ENCODE results near the gene RPS6KA4.
"Not testable (repeated sequence)": the region's sequence is repeated elsewhere in the genome, so short reads cannot be mapped to it uniquely, and the experiment has no call there.

Gene RPS6KA4

DNA sequence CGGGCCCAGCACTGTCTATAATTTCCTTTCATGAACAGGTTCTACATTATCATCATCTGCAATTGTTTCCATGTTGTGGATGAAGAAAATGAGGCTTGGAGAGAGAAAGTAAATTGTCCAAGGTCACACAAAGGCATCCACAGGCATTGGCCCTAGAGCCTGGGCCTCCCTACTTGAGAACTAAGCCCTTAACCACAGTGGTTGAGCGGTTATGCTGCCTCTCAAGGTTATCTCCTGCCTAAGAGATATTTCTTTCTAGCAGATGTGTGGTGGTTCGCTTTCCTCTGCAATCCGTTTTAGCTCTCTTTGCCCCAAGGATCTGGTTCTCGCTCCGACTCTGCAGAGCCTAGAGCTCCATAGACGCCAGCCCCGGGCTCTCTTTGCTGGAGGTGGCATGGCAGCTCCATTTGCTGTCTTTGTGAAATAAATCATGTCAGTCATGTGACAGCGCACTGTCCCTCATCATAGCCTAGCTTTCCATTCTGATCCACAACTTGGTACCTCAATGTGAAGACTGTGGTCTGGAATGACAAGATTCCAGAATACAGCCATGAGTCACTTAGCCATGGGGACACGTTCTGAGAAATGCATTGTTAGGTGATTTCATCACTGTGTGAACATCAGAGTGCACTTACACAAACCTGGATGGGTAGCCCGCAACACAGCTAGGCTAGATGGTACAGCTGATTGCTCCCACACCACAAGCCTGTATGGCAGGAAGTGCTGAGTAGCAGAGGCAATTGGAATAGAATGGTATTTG lies 27.2 kb downstream of the RPS6KA4 start:
- no peak for DNase-seq (ENCODE audit: low spot score)

DNA sequence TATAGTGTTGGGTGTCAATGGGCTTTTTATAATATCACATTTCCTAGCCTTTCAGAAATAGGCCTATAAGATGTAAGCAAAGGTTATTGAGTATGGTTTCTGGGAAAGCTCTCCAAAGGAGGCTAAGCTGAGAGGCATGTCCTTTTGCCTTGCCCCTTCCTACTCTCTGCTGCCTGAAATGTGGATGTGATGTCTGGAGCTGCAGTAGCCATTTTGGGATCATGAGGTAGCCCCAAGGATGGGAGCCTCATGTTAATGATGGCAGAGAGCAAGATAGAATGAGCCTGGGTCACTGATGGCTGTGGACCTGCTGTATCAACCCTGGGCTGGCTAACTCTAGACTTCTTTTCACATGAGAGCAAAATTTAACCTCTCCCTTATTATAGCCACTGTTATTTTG lies 29.0 kb downstream of the RPS6KA4 start:
- no peak for DNase-seq (ENCODE audit: low spot score)

DNA sequence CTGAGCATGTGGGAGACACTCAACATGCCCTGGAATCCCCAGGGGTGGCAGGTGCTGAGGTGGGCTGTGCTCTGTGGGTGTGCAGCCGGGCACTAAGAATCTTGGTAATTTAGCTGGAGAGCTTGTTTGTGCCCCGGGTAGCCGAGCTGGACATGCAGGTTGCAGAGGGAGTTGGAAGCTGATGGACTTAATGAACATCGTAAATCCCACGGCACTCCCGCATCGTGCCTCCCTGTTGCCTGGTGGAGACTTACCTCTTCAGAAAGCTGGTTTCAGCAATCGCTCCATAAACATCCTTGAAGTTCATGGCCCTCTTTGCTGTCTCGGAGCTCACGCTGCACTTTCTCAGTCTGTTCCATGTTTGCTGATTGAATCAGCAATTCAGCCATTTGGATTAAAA lies 29.9 kb downstream of the RPS6KA4 start:
- DNase-seq (ENCODE audit: low spot score): no peak

- DNase-seq (ENCODE audit: low spot score): no peak
These were observed 30.9 kb downstream of the RPS6KA4 start for GRCh38 chr11:64389851-64390250.

GRCh38 chr11:64390558-64390957 lies 31.6 kb downstream of the RPS6KA4 start:
- no peak for DNase-seq (ENCODE audit: low spot score)

DNA sequence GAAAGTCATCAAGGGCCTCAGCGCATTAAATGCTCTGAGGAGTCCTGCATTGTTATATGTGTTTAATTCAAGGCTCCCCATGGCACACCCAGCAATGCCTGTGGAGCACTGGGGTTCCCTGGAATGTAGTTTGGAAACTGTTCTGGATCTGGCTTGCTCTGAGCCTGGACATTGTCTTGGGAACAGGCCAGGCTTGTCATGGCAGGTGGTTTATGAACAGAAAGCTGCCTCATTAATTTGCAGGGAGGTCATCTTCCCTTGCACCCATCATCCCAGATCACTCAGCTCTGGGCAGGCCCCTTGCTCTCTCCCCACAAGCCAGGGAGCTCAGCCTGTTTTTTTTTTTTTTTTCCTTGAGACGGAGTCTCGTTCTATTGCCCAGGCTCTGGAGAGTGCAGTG lies 32.9 kb downstream of the RPS6KA4 start:
- DNase-seq (ENCODE audit: low spot score): no peak

- DNase-seq (ENCODE audit: low spot score): no peak
These were observed 36.6 kb downstream of the RPS6KA4 start for GRCh38 chr11:64395545-64396078.

DNA sequence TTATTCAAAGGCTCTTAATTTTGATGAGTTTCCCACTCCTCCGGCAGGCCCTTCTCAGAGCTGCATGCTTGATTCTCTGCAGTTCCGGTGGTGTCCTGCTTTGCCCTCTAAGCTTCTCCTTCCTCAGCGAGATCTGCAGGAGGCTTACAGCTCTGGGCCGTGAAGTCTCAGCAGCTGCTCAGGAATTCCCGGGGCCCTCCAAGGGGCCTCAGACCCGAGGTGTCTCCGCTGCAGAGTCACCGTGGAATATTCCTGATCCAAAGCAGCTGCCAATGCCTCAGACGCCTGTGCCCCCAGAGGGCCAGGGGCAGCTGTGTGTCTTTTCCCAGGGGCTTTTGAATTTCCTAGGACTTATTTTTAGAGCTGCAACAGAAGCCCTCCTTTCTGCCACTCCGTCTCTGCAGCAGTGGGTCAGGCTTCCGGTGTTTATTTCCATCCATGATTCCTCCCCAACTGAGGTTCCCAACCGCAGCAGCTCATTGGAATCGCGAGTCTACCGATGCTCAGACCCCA lies 37.2 kb downstream of the RPS6KA4 start:
- no peak for DNase-seq (ENCODE audit: low spot score)

- DNase-seq (ENCODE audit: low spot score): no peak
These were observed 41.1 kb downstream of the RPS6KA4 start for GRCh38 chr11:64400102-64400501.

DNA sequence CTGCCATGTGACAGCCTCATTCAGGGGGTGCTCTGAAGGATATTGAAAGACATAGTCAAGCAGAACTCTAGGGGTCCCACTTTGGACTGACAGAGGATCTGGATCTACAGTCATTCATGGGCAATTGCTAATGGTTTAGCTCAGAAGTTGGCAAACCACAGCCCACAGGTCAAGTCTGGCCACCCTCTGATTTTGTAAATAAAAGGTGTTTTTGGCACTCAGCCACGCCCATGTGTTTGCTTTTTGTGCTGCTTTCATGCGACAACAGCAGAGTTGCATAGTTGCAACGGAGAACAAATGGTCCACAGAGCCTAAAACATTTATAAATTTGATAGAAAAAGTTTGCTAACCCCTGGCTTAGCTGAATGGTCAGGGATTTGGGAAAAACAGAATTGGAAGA lies 41.7 kb downstream of the RPS6KA4 start:
- no peak for DNase-seq (ENCODE audit: low spot score)

GRCh38 chr11:64401775-64402174 lies 42.8 kb downstream of the RPS6KA4 start:
- DNase-seq (ENCODE audit: low spot score): no peak

DNA sequence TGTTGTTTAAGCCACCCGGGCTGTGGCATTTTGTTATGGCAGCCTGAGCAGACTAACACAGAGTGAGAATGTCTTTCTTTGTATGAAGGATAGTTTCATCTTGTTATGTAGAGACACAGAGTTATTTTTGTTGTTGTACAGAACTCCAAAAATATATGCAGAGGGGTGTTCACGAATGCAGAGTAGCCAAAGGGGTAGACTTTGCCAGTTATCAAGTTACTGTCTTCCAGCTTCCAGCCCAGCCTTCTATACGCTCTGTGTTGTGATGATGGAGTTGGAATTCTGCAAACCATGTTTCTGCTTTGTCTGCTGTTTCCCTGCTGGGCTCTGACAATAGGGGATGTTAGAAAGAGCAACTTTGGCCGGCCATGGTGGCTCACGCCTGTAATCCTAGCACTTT lies 44.1 kb downstream of the RPS6KA4 start:
- DNase-seq (ENCODE audit: low spot score): no peak

DNA sequence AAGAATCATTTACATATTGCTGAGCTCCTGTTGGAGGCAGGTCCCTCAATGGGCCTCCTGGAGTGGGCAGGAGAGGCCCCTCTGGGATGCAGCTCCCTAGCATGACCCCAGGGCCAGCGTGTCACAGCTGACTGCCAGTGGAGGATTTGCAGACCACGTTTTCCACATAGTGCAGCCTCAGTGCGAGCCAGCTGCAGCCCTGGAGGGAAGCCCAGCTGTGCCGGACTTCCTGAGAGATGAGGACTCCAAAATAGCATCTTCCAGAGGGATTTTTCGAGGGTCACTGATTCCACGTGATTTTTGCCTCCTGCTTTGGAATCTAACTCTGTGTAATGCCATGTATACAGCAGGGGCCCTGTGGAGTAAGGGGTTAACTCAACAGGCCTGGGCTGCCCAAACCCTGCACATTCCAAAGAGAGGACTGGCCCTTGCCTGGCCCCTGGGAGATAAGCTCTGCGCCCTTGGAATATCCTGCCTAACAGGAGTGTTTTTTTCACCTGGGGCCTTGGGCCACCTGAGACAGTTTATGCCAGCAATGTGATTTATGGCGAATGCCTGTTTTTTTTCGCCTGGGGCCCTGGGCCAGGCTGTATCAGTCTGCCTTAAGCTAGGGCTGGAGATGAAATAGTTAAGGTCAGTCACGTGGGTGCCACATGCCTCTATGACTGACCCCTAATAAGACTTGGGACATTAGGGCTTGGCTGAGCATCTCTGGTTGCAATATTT lies 47.4 kb downstream of the RPS6KA4 start:
- DNase-seq (ENCODE audit: low spot score): no peak

GRCh38 chr11:64407221-64407620 lies 48.3 kb downstream of the RPS6KA4 start:
- no peak for DNase-seq (ENCODE audit: low spot score)

- no peak for DNase-seq (ENCODE audit: low spot score)
These were observed 48.7 kb downstream of the RPS6KA4 start for GRCh38 chr11:64407630-64408029.

- no peak for DNase-seq (ENCODE audit: low spot score)
These were observed 50.3 kb downstream of the RPS6KA4 start for GRCh38 chr11:64409278-64409677.

GRCh38 chr11:64409707-64410403 lies 50.9 kb downstream of the RPS6KA4 start:
- DNase-seq (ENCODE audit: low spot score): no peak

DNA sequence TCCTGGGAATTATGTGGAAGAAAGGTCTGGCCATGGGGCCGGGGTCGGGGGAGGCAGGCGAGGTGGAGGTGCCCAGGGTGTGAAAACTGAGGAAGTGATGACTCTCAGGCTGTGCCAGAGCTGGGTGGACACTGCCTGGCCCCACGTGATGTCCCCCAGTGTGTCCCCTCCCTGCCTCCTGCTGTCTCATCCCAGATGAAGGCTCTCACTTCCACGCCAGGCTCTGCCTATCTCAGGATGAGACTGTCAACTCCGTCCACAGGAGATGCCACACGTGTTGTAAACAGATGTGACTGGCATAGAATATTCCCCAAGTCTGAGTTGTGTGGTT lies 51.4 kb downstream of the RPS6KA4 start:
- no peak for DNase-seq (ENCODE audit: low spot score)

DNA sequence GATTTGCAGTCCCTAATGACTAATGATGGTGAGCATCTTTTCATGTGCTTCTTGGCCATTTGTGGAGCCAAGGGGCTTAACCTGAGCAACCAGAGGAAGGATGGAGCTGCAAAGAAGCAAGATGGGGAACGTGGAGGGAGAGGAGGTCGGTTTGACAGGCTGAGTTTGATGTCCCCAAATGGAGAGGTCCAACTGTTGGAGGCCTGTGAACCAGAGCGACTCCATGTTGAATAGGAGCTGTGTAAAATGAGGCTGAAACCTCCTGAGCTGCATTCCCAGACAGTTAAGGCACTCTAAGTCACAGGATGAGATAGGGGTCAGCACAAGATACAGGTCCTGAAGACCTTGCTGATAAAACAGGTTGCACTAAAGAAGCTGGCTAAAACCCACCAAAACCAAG lies 54.5 kb downstream of the RPS6KA4 start:
- DNase-seq (ENCODE audit: low spot score): no peak

DNA sequence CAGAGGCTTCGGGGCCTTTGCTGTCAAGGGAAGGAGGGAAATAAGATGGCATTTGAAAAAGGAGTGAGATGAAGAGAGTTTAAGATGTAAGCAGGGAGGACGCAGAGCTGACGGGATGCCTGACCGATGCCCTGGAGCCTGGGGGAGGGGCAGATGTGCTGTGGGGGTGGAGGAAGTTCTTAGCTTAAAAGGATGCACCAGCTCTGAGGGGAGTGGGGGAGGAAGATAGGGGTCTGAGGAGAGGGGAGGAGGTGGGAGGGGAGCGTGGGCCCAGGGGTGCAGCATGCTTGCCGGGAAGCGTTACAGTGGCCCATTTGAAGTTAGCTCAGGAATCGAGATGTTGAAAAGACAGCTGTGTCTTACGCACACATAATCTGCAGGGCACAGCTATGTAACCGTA lies 56.3 kb downstream of the RPS6KA4 start:
- no peak for DNase-seq (ENCODE audit: low spot score)

- no peak for DNase-seq (ENCODE audit: low spot score)
These were observed 57.2 kb downstream of the RPS6KA4 start for GRCh38 chr11:64415996-64416728.

DNA sequence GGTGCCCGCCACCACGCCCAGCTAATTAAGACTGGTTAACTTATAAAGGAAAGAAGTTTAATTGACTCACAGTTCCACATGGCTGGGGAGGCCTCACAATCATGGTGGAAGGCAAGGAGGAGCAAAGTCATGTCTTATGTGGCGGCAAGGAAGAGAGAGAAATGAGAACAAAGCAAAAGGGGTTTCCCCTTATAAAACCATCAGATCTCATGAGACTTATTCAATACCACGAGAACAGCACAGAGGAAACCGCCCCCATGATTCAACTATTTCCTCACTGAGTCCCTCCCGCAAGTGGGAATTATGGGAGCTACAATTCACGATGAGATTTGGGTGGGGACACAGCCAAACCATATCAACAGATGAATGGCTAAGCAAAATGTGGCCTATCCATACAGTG lies 59.3 kb downstream of the RPS6KA4 start:
- not testable (repeated sequence) for DNase-seq (ENCODE audit: low spot score)
